ENCODE data around the gene ZNF540.
"Not testable (repeated sequence)": the region's sequence is repeated elsewhere in the genome, so short reads cannot be mapped to it uniquely, and the experiment has no call there.

ZNF540 gene

DNA sequence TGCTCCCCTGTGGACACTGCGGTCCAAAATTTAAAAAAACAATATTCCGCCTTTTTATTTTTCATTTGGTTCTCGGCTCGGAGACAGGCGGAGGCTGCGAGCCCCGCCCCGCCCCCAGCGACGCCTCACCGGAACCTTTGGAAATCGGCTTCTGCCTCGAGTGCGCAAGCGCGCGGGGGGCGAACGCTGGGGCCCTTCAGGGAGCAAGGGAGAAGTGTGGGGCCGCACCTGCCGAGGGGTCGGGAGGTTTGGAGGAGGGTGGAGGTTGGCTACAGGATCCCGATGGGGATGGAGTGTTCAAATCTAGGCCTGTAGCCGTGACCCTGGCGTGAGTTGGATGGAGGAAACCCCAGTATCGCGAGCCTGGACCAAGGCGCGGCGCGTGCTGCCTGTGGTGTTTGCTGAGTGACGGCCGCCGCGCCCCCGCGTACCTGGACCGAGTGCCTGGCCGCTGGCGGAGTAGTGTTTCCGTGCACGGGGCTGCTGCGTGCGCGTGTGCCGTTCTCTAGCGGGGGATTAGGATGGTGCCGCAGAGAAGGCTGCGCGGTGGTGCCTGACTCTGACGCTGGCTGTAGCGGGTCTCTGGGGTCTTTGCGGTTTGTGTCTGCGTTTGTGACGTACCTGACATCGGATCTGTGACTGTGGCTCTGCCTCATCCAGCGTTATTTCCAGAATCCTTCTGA, 61.2 kb downstream of the ZNF540 start:
- DNase-seq (ENCODE audit: low read depth, low spot score), result peak; percentile 44
- Histone ChIP-seq H3K4me1 (ENCODE audit: insufficient read depth, insufficient read length) (no peaks in the 10 kb centered on the region), H3K9ac (ENCODE audit: insufficient read length, low read depth) (peak overlapping the region; percentile 84), H3K9me3 (ENCODE audit: insufficient read depth, low read length) (no peaks in the 10 kb centered on the region; the same call in 1 of the 2 replicates), H3K4me3 (ENCODE audit: insufficient read length, low read depth) (peak overlapping the region; percentile 75), H3K27me3 (ENCODE audit: insufficient read depth, insufficient read length) (peaks cover 7% of the 10 kb centered on the region), H3K36me3 (ENCODE audit: insufficient read depth, insufficient read length, low read length) (no peaks in the 10 kb centered on the region)
- no peak for TF ChIP-seq SUZ12 (IDR thresholded peaks at IDR 0.05; ENCODE audit: extremely low read depth, insufficient read depth, insufficient read length)
- no peak for TF ChIP-seq ZNF274 (IDR thresholded peaks at IDR 0.05; ENCODE audit: low read depth, low read length)
- no peak for TF ChIP-seq YY1 (IDR thresholded peaks at IDR 0.05; ENCODE audit: insufficient read depth, insufficient read length)

- DNase-seq (ENCODE audit: low read depth, low spot score); H3K9me3 ChIP-seq (ENCODE audit: insufficient read depth, low read length); H3K27me3 ChIP-seq (ENCODE audit: insufficient read depth, insufficient read length); H3K4me3 ChIP-seq (ENCODE audit: insufficient read length, low read depth); H3K9ac ChIP-seq (ENCODE audit: insufficient read length, low read depth); H3K4me1 ChIP-seq (ENCODE audit: insufficient read depth, insufficient read length); H3K36me3 ChIP-seq (ENCODE audit: insufficient read depth, insufficient read length, low read length): not testable (repeated sequence)
These were observed 62.5 kb downstream of the ZNF540 start for GRCh38 chr19:37657157-37657556.
